GM12801 (cell line): ENCODE results near the gene MT1A.

Experiments used
- TF ChIP-seq, protein P1 (sequence below): IDR thresholded peaks from one replicate; pipeline ENCODE4 v1.5.1; 2011; ENCODE audit warnings: control low read depth; ENCODE audit not compliant: insufficient read length; ENCODE audit errors: extremely low read depth

Gene MT1A

DNA sequence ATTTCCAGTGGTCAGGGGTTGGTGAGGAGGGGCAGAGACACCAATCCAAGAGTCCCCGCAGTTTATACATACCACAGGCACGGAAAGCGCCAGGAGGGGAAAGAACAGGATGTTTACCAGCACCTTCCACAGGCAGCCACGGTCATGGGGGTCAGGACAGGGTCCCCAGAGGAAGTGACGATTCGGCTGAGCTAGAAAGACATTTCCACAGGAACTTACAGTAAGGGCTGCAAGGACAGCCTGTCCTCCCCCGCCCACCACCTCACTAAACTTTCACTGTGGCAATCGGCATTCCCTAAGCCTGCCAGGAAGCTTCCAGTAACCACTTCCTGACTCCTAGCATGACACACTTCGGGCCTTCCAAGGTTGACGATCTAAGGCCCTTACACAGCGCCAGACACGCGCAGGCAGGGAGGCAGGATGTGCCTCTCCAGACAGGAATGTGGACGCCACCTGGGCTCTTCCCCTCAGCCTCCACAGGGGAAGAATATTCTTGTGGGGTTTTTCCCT is 31.3 kb upstream of the MT1A start:
- TF ChIP-seq, protein P1, sequence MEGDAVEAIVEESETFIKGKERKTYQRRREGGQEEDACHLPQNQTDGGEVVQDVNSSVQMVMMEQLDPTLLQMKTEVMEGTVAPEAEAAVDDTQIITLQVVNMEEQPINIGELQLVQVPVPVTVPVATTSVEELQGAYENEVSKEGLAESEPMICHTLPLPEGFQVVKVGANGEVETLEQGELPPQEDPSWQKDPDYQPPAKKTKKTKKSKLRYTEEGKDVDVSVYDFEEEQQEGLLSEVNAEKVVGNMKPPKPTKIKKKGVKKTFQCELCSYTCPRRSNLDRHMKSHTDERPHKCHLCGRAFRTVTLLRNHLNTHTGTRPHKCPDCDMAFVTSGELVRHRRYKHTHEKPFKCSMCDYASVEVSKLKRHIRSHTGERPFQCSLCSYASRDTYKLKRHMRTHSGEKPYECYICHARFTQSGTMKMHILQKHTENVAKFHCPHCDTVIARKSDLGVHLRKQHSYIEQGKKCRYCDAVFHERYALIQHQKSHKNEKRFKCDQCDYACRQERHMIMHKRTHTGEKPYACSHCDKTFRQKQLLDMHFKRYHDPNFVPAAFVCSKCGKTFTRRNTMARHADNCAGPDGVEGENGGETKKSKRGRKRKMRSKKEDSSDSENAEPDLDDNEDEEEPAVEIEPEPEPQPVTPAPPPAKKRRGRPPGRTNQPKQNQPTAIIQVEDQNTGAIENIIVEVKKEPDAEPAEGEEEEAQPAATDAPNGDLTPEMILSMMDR = no peak

DNA sequence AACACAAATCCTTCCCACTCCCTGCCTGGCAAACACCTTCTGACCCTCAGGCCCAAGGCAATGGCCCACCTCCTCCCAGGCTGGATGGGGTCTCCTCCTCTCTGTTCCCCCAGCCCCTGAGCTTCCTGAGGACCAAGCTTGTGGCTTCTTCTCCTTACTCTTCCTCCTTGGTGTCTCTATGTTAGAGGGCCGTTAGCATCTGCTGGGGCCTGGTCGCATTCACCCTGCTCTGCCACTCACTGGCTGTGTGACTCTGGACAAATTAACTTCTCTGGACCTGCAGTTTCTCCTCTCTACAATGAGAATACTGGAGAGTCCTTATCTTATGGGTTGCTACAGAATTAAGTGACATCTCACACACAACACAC is 30.8 kb upstream of the MT1A start:
- TF ChIP-seq, protein P1 = no peak

DNA sequence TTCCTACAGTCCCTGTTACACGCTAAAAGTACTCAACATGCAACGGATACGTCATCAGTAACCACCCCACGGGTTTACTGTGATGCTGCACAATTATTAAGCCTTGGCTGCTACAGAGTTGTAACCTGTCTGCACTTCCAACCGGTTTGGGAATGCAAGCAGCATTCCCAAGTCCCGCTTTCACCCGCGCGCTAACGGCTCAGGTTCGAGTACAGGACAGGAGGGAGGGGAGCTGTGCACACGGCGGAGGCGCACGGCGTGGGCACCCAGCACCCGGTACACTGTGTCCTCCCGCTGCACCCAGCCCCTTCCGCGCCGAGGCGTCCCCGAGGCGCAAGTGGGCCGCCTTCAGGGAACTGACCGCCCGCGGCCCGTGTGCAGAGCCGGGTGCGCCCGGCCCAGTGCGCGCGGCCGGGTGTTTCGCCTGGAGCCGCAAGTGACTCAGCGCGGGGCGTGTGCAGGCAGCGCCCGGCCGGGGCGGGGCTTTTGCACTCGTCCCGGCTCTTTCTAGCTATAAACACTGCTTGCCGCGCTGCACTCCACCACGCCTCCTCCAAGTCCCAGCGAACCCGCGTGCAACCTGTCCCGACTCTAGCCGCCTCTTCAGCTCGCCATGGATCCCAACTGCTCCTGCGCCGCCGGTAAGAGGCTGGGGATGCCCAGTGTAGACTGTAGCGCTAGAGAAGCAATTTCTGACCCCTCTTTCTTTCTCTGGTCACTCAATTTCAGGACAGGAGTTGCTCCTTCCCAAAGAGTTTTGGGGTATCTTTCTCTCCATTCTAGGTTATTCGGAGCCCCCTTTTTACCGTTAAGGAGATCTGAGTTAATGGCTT is 30.2 kb upstream of the MT1A start, which contains the start of gene MT2A:
MT2A (plus strand) TSS at position 542 of the 833 bp plus-strand sequence; CDS start at position 614, 72 bp downstream.
- TF ChIP-seq, protein P1 = no peak

DNA sequence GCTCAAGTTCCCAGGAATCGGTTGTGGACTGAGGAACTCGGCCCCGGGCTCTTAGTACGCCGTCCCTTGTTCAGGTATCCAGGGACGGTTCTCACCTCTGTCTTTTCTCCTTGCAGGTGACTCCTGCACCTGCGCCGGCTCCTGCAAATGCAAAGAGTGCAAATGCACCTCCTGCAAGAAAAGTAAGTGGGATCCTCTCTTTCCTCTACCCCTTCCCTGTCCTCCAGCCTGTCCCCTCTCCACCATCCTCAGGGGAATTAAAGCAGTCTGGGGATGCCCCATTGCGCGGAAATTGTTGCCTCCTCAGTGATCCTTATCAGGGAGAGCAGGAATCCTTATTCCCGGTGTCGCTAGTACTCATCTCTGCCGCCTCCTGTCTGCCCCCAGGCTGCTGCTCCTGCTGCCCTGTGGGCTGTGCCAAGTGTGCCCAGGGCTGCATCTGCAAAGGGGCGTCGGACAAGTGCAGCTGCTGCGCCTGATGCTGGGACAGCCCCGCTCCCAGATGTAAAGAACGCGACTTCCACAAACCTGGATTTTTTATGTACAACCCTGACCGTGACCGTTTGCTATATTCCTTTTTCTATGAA is 29.5 kb upstream of the MT1A start:
- TF ChIP-seq, protein P1 = no peak

DNA sequence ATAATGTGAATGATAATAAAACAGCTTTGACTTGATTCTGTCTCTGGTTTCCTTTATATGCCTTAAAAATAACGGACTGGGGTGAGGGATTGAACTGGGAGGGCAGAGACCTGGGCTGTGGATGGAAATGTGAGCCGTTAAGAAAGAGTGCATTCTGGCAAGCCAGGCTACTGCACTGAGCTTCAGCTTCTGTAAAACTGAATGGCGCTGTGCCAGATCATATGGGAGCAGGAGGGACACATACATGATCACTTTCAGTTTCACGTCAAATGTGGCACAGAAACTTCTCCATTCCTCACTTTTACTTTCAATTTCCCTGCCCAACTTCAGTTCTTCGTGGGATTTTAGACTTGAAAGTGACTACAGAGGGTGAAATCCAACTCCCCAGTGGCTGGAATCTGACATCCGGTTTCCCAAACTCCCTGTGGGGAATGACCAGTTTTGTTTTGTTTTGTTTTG is 29.0 kb upstream of the MT1A start:
- TF ChIP-seq, protein P1 = no peak

DNA sequence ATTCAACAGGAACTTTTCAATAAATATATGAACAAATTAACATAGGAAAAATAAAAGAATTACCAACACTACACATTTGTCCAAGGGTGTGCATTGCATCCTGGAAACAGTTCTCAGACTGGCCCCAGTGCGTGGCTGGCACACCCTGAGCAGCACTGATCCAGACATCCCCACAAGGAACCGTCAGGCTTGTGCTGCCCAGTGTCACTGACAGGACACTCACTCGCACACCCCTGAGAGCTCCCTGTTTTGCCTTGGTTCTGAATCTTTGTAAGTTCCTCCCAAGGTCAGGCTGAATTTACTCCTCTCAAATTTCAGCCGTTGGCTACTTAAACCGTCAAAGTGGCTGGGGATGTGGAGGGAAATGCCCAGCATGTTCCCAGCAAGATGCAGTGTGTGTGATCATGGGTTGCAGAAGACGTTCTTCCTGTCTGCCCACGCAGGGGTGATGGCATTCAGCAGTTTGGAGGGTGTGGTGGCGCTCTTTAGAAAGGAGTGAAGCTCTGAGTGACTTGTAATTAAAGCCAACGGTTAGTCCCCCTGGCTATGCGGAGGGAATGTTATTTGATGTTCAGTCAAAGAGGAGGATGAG is 28.4 kb upstream of the MT1A start:
- TF ChIP-seq, protein P1 = no peak

DNA sequence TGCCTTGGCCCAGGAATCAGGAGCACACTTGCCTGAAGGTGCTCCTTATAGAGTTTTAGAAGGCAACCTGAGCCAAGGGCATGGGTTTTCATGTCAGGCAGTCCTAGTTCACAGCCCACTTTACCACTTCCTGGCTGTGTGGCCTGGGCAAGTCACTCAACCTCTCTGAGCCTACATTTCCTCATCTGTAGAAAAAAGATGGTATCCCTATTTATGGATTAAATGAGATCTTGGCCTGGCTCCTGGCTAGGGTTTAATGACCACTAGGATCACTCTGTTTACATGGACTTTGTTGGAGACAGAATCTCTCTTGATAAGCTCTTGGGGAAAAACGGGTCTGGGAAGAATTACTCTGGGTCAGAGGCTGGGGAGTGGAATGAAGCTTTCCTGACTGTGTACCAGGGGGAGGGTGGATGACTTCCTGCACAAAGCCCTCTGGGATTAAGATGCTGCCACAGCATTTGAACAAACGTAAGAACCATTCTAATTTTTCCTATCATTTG is 27.8 kb upstream of the MT1A start:
- TF ChIP-seq, protein P1 = no peak
